GM23338 (cell line): ENCODE measurements around the gene HPGD. TPM values are rescaled to one million over a fixed set of nuclear protein-coding genes. Genes with fewer than 3 reads are reported as not detected.

Source experiments
- EZH2 ChIP-seq: fragments of 200-600 bp; sonication (generic); IDR thresholded peaks from one replicate; pipeline ENCODE4 v1.8.0; 2017; ENCODE audit warnings: antibody characterized with exemption, mild to moderate bottlenecking, low read depth; ENCODE audit not compliant: unreplicated experiment
- EZH2phosphoT487 ChIP-seq: fragments of 200-600 bp; sonication (generic); IDR thresholded peaks from one replicate; pipeline ENCODE4 v1.8.1; 2018; ENCODE audit warnings: antibody characterized with exemption; ENCODE audit not compliant: unreplicated experiment
- JUNB ChIP-seq: IDR thresholded peaks from one replicate; pipeline ENCODE4 v1.6.1; 2016; ENCODE audit warnings: antibody characterized with exemption; ENCODE audit not compliant: unreplicated experiment
- NANOG ChIP-seq: IDR thresholded peaks from 2 replicates; pipeline ENCODE4 v1.6.1; 2016; ENCODE audit warnings: antibody characterized with exemption, borderline replicate concordance
- POLR2AphosphoS5 ChIP-seq: IDR thresholded peaks from 2 replicates; pipeline ENCODE4 v1.6.1; 2016; ENCODE audit warnings: antibody characterized with exemption, low read depth
- ZNF331 ChIP-seq: fragments of 250-450 bp; sonication (Bioruptor Pico); IDR thresholded peaks from 2 replicates; pipeline ENCODE4 v1.5.0; 2020; ENCODE audit warnings: low read depth, mild to moderate bottlenecking, moderate library complexity
- polyA plus RNA-seq: library from polyadenylated mRNA; unstranded; fragments of >200 nt; fragmentation: Nextera tagmentation; extraction: Ambion mirVana; gene quantifications from 2 replicates; pipeline ENCODE4 v1.2.1, GENCODE V29; 2016
- total RNA-seq: library from RNA; depleted of rRNA; stranded (reverse); fragments of >200 nt; shearing (Covaris generic); gene quantifications from 2 replicates; pipeline ENCODE4 v1.2.3, GENCODE V29; 2014
- TF ChIP-seq, protein P1 (sequence below): fragments of 250-450 bp; sonication (Bioruptor Pico); IDR thresholded peaks from 2 replicates; pipeline ENCODE4 v1.5.0; 2020; ENCODE audit warnings: mild to moderate bottlenecking, moderate library complexity
- TF ChIP-seq, protein P2 (sequence below): IDR thresholded peaks from 2 replicates; pipeline ENCODE4 v1.6.1; 2016; ENCODE audit warnings: antibody characterized with exemption
- TF ChIP-seq, protein P3 (sequence below), 2 experiments: fragments of 200-600 bp in 1 of 2; sonication (generic) in 1 of 2; conservative IDR thresholded peaks; 2 replicates each; pipeline versions ENCODE4 v1.5.1 to v1.6.1; 2016 to 2017; ENCODE audit warnings: antibody characterized with exemption in 2 of 2, low read depth in 2 of 2, mild to moderate bottlenecking in 2 of 2, moderate library complexity in 1 of 2

The HPGD gene
- total and polyA plus RNA-seq, 2 experiments from 2014 or later = 5.6 to 9.1 TPM

DNA sequence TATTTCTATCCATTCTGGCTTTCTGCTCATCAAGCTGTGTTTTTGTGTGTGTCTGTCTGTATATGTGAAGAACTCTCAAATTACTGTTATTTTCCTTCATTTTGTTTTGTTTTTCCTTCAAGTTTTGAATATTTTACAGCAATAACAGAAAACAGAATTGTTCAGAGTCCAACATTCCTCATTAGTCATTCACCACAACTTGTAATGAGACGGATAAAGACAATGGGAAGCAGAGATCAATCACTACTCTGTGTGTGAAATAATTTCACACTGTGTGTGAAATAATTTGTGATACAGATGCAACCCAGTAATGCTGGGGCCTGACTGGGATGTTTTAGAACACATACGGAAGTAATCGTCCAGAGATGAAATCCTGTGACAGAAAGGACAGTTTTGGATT is 55.2 kb downstream of the HPGD start (continued):
- TF ChIP-seq, protein P1, sequence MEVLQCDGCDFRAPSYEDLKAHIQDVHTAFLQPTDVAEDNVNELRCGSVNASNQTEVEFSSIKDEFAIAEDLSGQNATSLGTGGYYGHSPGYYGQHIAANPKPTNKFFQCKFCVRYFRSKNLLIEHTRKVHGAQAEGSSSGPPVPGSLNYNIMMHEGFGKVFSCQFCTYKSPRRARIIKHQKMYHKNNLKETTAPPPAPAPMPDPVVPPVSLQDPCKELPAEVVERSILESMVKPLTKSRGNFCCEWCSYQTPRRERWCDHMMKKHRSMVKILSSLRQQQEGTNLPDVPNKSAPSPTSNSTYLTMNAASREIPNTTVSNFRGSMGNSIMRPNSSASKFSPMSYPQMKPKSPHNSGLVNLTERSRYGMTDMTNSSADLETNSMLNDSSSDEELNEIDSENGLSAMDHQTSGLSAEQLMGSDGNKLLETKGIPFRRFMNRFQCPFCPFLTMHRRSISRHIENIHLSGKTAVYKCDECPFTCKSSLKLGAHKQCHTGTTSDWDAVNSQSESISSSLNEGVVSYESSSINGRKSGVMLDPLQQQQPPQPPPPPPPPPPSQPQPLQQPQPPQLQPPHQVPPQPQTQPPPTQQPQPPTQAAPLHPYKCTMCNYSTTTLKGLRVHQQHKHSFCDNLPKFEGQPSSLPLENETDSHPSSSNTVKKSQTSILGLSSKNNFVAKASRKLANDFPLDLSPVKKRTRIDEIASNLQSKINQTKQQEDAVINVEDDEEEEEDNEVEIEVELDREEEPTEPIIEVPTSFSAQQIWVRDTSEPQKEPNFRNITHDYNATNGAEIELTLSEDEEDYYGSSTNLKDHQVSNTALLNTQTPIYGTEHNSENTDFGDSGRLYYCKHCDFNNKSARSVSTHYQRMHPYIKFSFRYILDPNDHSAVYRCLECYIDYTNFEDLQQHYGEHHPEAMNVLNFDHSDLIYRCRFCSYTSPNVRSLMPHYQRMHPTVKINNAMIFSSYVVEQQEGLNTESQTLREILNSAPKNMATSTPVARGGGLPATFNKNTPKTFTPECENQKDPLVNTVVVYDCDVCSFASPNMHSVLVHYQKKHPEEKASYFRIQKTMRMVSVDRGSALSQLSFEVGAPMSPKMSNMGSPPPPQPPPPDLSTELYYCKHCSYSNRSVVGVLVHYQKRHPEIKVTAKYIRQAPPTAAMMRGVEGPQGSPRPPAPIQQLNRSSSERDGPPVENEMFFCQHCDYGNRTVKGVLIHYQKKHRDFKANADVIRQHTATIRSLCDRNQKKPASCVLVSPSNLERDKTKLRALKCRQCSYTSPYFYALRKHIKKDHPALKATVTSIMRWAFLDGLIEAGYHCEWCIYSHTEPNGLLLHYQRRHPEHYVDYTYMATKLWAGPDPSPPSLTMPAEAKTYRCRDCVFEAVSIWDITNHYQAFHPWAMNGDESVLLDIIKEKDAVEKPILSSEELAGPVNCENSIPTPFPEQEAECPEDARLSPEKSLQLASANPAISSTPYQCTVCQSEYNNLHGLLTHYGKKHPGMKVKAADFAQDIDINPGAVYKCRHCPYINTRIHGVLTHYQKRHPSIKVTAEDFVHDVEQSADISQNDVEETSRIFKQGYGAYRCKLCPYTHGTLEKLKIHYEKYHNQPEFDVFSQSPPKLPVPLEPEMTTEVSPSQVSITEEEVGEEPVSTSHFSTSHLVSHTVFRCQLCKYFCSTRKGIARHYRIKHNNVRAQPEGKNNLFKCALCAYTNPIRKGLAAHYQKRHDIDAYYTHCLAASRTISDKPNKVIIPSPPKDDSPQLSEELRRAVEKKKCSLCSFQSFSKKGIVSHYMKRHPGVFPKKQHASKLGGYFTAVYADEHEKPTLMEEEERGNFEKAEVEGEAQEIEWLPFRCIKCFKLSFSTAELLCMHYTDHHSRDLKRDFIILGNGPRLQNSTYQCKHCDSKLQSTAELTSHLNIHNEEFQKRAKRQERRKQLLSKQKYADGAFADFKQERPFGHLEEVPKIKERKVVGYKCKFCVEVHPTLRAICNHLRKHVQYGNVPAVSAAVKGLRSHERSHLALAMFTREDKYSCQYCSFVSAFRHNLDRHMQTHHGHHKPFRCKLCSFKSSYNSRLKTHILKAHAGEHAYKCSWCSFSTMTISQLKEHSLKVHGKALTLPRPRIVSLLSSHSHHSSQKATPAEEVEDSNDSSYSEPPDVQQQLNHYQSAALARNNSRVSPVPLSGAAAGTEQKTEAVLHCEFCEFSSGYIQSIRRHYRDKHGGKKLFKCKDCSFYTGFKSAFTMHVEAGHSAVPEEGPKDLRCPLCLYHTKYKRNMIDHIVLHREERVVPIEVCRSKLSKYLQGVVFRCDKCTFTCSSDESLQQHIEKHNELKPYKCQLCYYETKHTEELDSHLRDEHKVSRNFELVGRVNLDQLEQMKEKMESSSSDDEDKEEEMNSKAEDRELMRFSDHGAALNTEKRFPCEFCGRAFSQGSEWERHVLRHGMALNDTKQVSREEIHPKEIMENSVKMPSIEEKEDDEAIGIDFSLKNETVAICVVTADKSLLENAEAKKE (CRISPR knock-in tag) = no peak
- TF ChIP-seq EZH2 (no peak), EZH2phosphoT487 (no peak), JUNB (no peak), NANOG (no peak), ZNF331 (no peak), POLR2AphosphoS5 (no peak)
- TF ChIP-seq, protein P2, sequence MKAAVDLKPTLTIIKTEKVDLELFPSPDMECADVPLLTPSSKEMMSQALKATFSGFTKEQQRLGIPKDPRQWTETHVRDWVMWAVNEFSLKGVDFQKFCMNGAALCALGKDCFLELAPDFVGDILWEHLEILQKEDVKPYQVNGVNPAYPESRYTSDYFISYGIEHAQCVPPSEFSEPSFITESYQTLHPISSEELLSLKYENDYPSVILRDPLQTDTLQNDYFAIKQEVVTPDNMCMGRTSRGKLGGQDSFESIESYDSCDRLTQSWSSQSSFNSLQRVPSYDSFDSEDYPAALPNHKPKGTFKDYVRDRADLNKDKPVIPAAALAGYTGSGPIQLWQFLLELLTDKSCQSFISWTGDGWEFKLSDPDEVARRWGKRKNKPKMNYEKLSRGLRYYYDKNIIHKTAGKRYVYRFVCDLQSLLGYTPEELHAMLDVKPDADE = no peak
- TF ChIP-seq, protein P3, sequence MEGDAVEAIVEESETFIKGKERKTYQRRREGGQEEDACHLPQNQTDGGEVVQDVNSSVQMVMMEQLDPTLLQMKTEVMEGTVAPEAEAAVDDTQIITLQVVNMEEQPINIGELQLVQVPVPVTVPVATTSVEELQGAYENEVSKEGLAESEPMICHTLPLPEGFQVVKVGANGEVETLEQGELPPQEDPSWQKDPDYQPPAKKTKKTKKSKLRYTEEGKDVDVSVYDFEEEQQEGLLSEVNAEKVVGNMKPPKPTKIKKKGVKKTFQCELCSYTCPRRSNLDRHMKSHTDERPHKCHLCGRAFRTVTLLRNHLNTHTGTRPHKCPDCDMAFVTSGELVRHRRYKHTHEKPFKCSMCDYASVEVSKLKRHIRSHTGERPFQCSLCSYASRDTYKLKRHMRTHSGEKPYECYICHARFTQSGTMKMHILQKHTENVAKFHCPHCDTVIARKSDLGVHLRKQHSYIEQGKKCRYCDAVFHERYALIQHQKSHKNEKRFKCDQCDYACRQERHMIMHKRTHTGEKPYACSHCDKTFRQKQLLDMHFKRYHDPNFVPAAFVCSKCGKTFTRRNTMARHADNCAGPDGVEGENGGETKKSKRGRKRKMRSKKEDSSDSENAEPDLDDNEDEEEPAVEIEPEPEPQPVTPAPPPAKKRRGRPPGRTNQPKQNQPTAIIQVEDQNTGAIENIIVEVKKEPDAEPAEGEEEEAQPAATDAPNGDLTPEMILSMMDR (conservative IDR thresholded peaks at IDR 0.05; ENCODE audit: low read depth in 2 of 2) = no peak
